NT2/D1 (cell line): ENCODE measurements around the gene CDK14.

ENCODE experiments used
- DNase-seq: peaks from one replicate; pipeline ENCODE4 v3.0.0-alpha.2; 2011; ENCODE audit warnings: low read depth, low spot score
- H3K27me3 ChIP-seq: 2 replicates; pipeline ENCODE4 v1.6.0; 2011; ENCODE audit warnings: mild to moderate bottlenecking; ENCODE audit not compliant: insufficient read length, insufficient read depth
- H3K36me3 ChIP-seq: 2 replicates; pipeline ENCODE4 v1.6.1; 2011; ENCODE audit warnings: mild to moderate bottlenecking, low read length, mixed read lengths; ENCODE audit not compliant: insufficient read depth, insufficient read length
- H3K4me1 ChIP-seq: 2 replicates; pipeline ENCODE4 v1.5.1; 2011; ENCODE audit not compliant: insufficient read depth, insufficient read length
- H3K4me3 ChIP-seq: 2 replicates; pipeline ENCODE4 v1.5.1; 2011; ENCODE audit warnings: low read depth; ENCODE audit not compliant: insufficient read length
- H3K9ac ChIP-seq: 2 replicates; pipeline ENCODE4 v1.6.0; 2011; ENCODE audit warnings: low read depth; ENCODE audit not compliant: insufficient read length
- H3K9me3 ChIP-seq: 2 replicates; pipeline ENCODE4 v1.5.1; 2011; ENCODE audit warnings: mild to moderate bottlenecking, low read length; ENCODE audit not compliant: insufficient read depth
- SUZ12 ChIP-seq: IDR thresholded peaks from 2 replicates; pipeline ENCODE4 v1.6.1; 2011; ENCODE audit not compliant: insufficient read length, insufficient read depth; ENCODE audit errors: extremely low read depth
- YY1 ChIP-seq: IDR thresholded peaks from 2 replicates; pipeline ENCODE4 v1.6.1; 2011; ENCODE audit not compliant: insufficient read length, insufficient read depth
- ZNF274 ChIP-seq: IDR thresholded peaks from 2 replicates; pipeline ENCODE4 v1.6.1; 2011; ENCODE audit warnings: mild to moderate bottlenecking, low read depth, low read length

Gene CDK14

GRCh38 chr7:91054374-91054773 is 458.3 kb downstream of the CDK14 start:
- Histone ChIP-seq H3K36me3 (no peaks in the 10 kb centered on the region), H3K9me3 (no peaks in the 10 kb centered on the region), H3K9ac (no peak overlapping the region), H3K4me3 (no peak overlapping the region), H3K27me3 (no peaks in the 10 kb centered on the region), H3K4me1 (no peaks in the 10 kb centered on the region)
- TF ChIP-seq SUZ12 (no peak), ZNF274 (no peak), YY1 (no peak)
- no peak for DNase-seq

- no peak for DNase-seq
- TF ChIP-seq ZNF274: no peak
- TF ChIP-seq SUZ12: no peak
- TF ChIP-seq YY1: no peak
Observed at GRCh38 chr7:91055219-91055618, 459.1 kb downstream of the CDK14 start.

GRCh38 chr7:91062713-91063112 is 466.6 kb downstream of the CDK14 start:
- no peaks in the 10 kb centered on the region for H3K4me1 ChIP-seq
- no peak for DNase-seq
- H3K9me3 ChIP-seq: no peaks in the 10 kb centered on the region
- TF ChIP-seq SUZ12 (no peak), YY1 (no peak), ZNF274 (no peak)
- H3K27me3 ChIP-seq: no peaks in the 10 kb centered on the region
- H3K4me3 ChIP-seq: no peak overlapping the region
- no peak overlapping the region for H3K9ac ChIP-seq
- H3K36me3 ChIP-seq: no peaks in the 10 kb centered on the region

More at GRCh38 chr7:91055219-91055618, 459.1 kb downstream of the CDK14 start:
- H3K4me3 ChIP-seq: no peak overlapping the region
- H3K27me3 ChIP-seq: no peaks in the 10 kb centered on the region
- H3K9me3 ChIP-seq: no peaks in the 10 kb centered on the region
- H3K9ac ChIP-seq: no peak overlapping the region
- no peaks in the 10 kb centered on the region for H3K4me1 ChIP-seq
- H3K36me3 ChIP-seq: no peaks in the 10 kb centered on the region

- Histone ChIP-seq H3K4me3 (no peak overlapping the region), H3K36me3 (no peaks in the 10 kb centered on the region), H3K9ac (no peak overlapping the region), H3K4me1 (no peaks in the 10 kb centered on the region), H3K27me3 (no peaks in the 10 kb centered on the region), H3K9me3 (no peaks in the 10 kb centered on the region)
- TF ChIP-seq SUZ12 (no peak), ZNF274 (no peak), YY1 (no peak)
- DNase-seq: no peak
Observed at GRCh38 chr7:91064052-91064451, 467.9 kb downstream of the CDK14 start.

GRCh38 chr7:91064938-91065337 is 468.8 kb downstream of the CDK14 start:
- H3K4me1 ChIP-seq: no peaks in the 10 kb centered on the region
- DNase-seq: no peak
- H3K4me3 ChIP-seq: no peak overlapping the region
- TF ChIP-seq SUZ12 (no peak), ZNF274 (no peak), YY1 (no peak)
- no peaks in the 10 kb centered on the region for H3K9me3 ChIP-seq
- H3K36me3 ChIP-seq: no peaks in the 10 kb centered on the region
- no peak overlapping the region for H3K9ac ChIP-seq
- H3K27me3 ChIP-seq: no peaks in the 10 kb centered on the region

- TF ChIP-seq ZNF274: no peak
- TF ChIP-seq SUZ12: no peak
- TF ChIP-seq YY1: no peak
- Histone ChIP-seq H3K27me3 (no peaks in the 10 kb centered on the region), H3K4me1 (no peaks in the 10 kb centered on the region), H3K36me3 (no peaks in the 10 kb centered on the region), H3K9me3 (no peaks in the 10 kb centered on the region), H3K9ac (no peak overlapping the region), H3K4me3 (no peak overlapping the region)
- no peak for DNase-seq
Observed at GRCh38 chr7:91066627-91067026, 470.5 kb downstream of the CDK14 start.

- no peak for DNase-seq
- TF ChIP-seq ZNF274: no peak
- no peak for TF ChIP-seq SUZ12
- TF ChIP-seq YY1: no peak
- no peak overlapping the region for H3K9ac ChIP-seq
- H3K4me3 ChIP-seq: no peak overlapping the region
- no peaks in the 10 kb centered on the region for H3K9me3 ChIP-seq
- H3K27me3 ChIP-seq: no peaks in the 10 kb centered on the region
- H3K4me1 ChIP-seq: no peaks in the 10 kb centered on the region
- H3K36me3 ChIP-seq: no peaks in the 10 kb centered on the region
Observed at GRCh38 chr7:91067242-91067641, 471.1 kb downstream of the CDK14 start.
